ENCODE results near the gene NOL9. TPM values are rescaled to one million over a fixed set of nuclear protein-coding genes. Genes with fewer than 3 reads are reported as not detected.

NOL9 gene
- total and polyA plus RNA-seq, 2 of the 13 experiments (the other 11 are each of a cell fraction or from before 2014, with no cell fraction given) = 18.0 to 24.7 TPM

DNA sequence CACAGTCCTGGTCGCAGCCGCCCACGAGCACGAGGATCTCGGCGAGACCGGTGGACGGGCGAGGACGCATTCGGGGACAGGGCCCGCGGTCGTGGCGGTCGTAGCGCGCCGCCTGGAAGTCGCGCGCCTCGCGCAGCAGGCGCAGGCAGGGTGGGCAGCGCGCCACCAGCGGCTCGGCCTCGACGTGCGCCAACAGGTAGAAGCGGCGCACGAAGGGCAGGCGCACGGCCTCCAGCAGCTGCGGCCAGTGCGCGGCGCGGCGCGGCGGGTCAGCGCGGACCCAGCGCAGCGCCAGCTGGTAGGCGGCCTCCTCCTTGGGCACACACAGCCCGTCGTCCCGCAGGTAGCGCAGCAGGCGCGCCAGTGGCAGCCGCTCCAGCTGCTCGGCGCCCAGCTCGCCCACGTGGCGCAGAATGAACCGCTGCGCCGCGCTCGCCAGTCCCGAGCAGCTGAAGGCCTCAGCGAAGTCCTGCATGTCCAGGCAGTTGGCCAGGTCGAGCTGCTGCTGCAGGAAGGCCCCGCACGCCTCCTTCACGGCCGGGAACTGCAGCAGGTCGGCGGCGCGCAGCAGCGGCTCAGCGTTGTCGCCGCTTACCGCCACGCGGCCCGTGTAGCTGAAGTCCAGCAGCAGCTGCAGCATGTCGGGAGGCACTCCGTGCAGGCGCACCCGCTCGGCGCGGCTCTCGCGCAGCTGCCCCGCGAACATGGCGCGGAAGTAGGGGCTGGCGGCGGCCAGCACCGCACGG is 47.8 kb upstream of the NOL9 start (continued):
- TF ChIP-seq, protein P1, sequence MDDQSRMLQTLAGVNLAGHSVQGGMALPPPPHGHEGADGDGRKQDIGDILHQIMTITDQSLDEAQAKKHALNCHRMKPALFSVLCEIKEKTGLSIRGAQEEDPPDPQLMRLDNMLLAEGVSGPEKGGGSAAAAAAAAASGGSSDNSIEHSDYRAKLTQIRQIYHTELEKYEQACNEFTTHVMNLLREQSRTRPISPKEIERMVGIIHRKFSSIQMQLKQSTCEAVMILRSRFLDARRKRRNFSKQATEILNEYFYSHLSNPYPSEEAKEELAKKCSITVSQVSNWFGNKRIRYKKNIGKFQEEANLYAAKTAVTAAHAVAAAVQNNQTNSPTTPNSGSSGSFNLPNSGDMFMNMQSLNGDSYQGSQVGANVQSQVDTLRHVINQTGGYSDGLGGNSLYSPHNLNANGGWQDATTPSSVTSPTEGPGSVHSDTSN (CRISPR knock-in tag; IDR thresholded peaks at IDR 0.05; ENCODE audit: borderline replicate concordance) = no peak
- TF ChIP-seq ISX (CRISPR knock-in tag; conservative IDR thresholded peaks at IDR 0.05) (0 out of 2 replicates have a peak, but pooled peaks have one; percentile 34), SIN3A (IDR thresholded peaks at IDR 0.05; ENCODE audit: borderline replicate concordance, low read depth, low read length) (peak; percentile 11; the same call in 1 of the 2 replicates), ZNF567 (CRISPR knock-in tag; IDR thresholded peaks at IDR 0.05; ENCODE audit: borderline replicate concordance) (no peak), ESRRA (CRISPR knock-in tag; IDR thresholded peaks at IDR 0.05; ENCODE audit: low read depth) (no peak), ZC3H13 (CRISPR knock-in tag; IDR thresholded peaks at IDR 0.05) (no peak; the same call in 1 of the 2 replicates), HNRNPLL (IDR thresholded peaks at IDR 0.05; ENCODE audit: low read depth, low read length, poor library complexity, severe bottlenecking) (peak; percentile 99), NFAT5 (CRISPR knock-in tag; IDR thresholded peaks at IDR 0.05) (no peak), ZNF883 (CRISPR knock-in tag; IDR thresholded peaks at IDR 0.05; ENCODE audit: not compliant biosample characterization) (peak; percentile 27), ZNF296 (CRISPR knock-in tag; conservative IDR thresholded peaks at IDR 0.05) (peak; percentile 82), ZKSCAN8 (CRISPR knock-in tag; IDR thresholded peaks at IDR 0.05; ENCODE audit: borderline replicate concordance) (no peak), THAP11 (CRISPR knock-in tag; IDR thresholded peaks at IDR 0.05) (no peak), MLX (CRISPR knock-in tag; IDR thresholded peaks at IDR 0.05) (no peak), ZBTB7A (CRISPR knock-in tag; IDR thresholded peaks at IDR 0.05) (no peak; the same call in 1 of the 2 replicates), KDM4B (CRISPR knock-in tag; IDR thresholded peaks at IDR 0.05) (no peak), RFX3 (CRISPR knock-in tag; IDR thresholded peaks at IDR 0.05) (no peak), TCF12 (IDR thresholded peaks at IDR 0.05) (no peak), TCF12 (CRISPR knock-in tag; IDR thresholded peaks at IDR 0.05) (no peak)
- TF ChIP-seq, protein P2, sequence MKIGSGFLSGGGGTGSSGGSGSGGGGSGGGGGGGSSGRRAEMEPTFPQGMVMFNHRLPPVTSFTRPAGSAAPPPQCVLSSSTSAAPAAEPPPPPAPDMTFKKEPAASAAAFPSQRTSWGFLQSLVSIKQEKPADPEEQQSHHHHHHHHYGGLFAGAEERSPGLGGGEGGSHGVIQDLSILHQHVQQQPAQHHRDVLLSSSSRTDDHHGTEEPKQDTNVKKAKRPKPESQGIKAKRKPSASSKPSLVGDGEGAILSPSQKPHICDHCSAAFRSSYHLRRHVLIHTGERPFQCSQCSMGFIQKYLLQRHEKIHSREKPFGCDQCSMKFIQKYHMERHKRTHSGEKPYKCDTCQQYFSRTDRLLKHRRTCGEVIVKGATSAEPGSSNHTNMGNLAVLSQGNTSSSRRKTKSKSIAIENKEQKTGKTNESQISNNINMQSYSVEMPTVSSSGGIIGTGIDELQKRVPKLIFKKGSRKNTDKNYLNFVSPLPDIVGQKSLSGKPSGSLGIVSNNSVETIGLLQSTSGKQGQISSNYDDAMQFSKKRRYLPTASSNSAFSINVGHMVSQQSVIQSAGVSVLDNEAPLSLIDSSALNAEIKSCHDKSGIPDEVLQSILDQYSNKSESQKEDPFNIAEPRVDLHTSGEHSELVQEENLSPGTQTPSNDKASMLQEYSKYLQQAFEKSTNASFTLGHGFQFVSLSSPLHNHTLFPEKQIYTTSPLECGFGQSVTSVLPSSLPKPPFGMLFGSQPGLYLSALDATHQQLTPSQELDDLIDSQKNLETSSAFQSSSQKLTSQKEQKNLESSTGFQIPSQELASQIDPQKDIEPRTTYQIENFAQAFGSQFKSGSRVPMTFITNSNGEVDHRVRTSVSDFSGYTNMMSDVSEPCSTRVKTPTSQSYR (CRISPR knock-in tag; IDR thresholded peaks at IDR 0.05; ENCODE audit: borderline replicate concordance) = no peak
